K562 (cell line): ENCODE results near the gene KIF6. TPM values are rescaled to one million over a fixed set of nuclear protein-coding genes. Genes with fewer than 3 reads are reported as not detected.

Experiments
- ATAC-seq: fragments of 200-7000 bp; cut with Tn5 transposase; 3 replicates; pipeline ENCODE4 v1.9.1; 2020; ENCODE audit warnings: moderate library complexity
- BruUV-seq: library from RNA; stranded (reverse); fragments of 400-500 nt; replicated peaks from 2 replicates; lab custom pipeline; 2021; lab: Mats Ljungman, UMichigan
- CTCF ChIA-PET: fragments of 300-600 bp; formaldehyde crosslinking; extraction: SDS; loops from one replicate; lab custom pipeline; 2021; ENCODE audit warnings: low intra/inter-chr PET ratio; lab: Yijun Ruan, JAX
- POLR2A ChIA-PET: fragments of 300-600, 350-650 bp; sonication (Branson Sonifier 250); formaldehyde crosslinking; extraction: SDS; loops from one replicate; lab custom pipeline; 2021; ENCODE audit warnings: antibody characterized with exemption, inconsistent platforms; lab: Yijun Ruan, JAX
- DNase-seq, 4 experiments: peaks; one replicate each; pipeline versions ENCODE4 v3.0.0 to v3.0.0-alpha.2; 2011 to 2018; ENCODE audit warnings: low spot score in 3 of 4, mixed read lengths in 3 of 4; ENCODE audit errors: extremely low read depth in 1 of 4
- FAIRE-seq: peaks from 2 replicates; lab custom pipeline; 2011; peaks lifted over from hg19 to GRCh38; lab: Jason Lieb, UNC
- H2AFZ ChIP-seq: 2 replicates; pipeline ENCODE4 v1.6.0; 2011; ENCODE audit warnings: low read depth, low read length, control low read depth, inconsistent platforms
- H3K27ac ChIP-seq: fragments of 200-600 bp; 3 replicates; pipeline ENCODE4 v1.8.0; 2011; ENCODE audit warnings: low read depth, mild to moderate bottlenecking, control low read depth, inconsistent platforms, low read length, moderate library complexity, mixed read lengths; ENCODE audit errors: extremely low read depth
- H3K27me3 ChIP-seq, 2 experiments: fragments of 300-600 bp in 1 of 2; 2 replicates in 1 of 2; 3 replicates in 1 of 2; pipeline versions ENCODE4 v1.6.0 to v1.8.0; 2011; ENCODE audit warnings: inconsistent platforms in 2 of 2, low read length in 2 of 2, mild to moderate bottlenecking in 1 of 2, mixed read lengths in 1 of 2, moderate library complexity in 1 of 2; ENCODE audit not compliant: control insufficient read depth in 2 of 2, insufficient read depth in 2 of 2
- H3K36me3 ChIP-seq: fragments of 300-600 bp; 3 replicates; pipeline ENCODE4 v1.8.0; 2011; ENCODE audit warnings: mild to moderate bottlenecking, low read length, inconsistent platforms; ENCODE audit not compliant: control insufficient read depth, insufficient read depth
- H3K4me1 ChIP-seq, 2 experiments: fragments of 200-600 bp in 1 of 2; replicated peaks in 1 of 2; 2 replicates in 1 of 2; 3 replicates in 1 of 2; pipeline versions ENCODE4 v1.5.1 to v1.8.0; 2011; ENCODE audit warnings: inconsistent platforms in 2 of 2, low read length in 2 of 2, mild to moderate bottlenecking in 1 of 2, mixed read lengths in 1 of 2, moderate library complexity in 1 of 2; ENCODE audit not compliant: control insufficient read depth in 2 of 2, insufficient read depth in 2 of 2
- H3K4me2 ChIP-seq: 2 replicates; pipeline ENCODE4 v1.6.1; 2011; ENCODE audit warnings: low read length, control low read depth, inconsistent platforms, mixed read lengths; ENCODE audit not compliant: insufficient read depth
- H3K4me3 ChIP-seq: fragments of 200-600 bp; sonication (generic), shearing (Covaris generic); 2 replicates; pipeline ENCODE4 v1.5.1; 2016; ENCODE audit warnings: control low read depth, inconsistent platforms
- H3K79me2 ChIP-seq: fragments of 200-600 bp; 3 replicates; pipeline ENCODE4 v1.8.0; 2011; ENCODE audit warnings: low read length, inconsistent platforms; ENCODE audit not compliant: control insufficient read depth, insufficient read depth
- H3K9ac ChIP-seq, 2 experiments: 2 replicates each; pipeline versions ENCODE4 v1.6.0 to v1.6.1; 2011; ENCODE audit warnings: low read depth in 2 of 2, low read length in 2 of 2, control low read depth in 1 of 2, inconsistent platforms in 1 of 2, mild to moderate bottlenecking in 1 of 2, mixed read lengths in 1 of 2; ENCODE audit not compliant: insufficient read depth in 1 of 2
- H3K9me1 ChIP-seq: one replicate; pipeline ENCODE4 v1.6.0; 2011; ENCODE audit warnings: inconsistent platforms, mild to moderate bottlenecking, low read length, moderate library complexity; ENCODE audit not compliant: control insufficient read depth, insufficient read depth
- H3K9me3 ChIP-seq: replicated peaks from 2 replicates; pipeline ENCODE4 v1.5.1; 2011; ENCODE audit warnings: low read depth, low read length, inconsistent platforms; ENCODE audit not compliant: control insufficient read depth, insufficient read depth
- H4K20me1 ChIP-seq: replicated peaks from 2 replicates; pipeline ENCODE4 v1.6.1; 2011; ENCODE audit warnings: low read length, inconsistent platforms, mixed read lengths; ENCODE audit not compliant: control insufficient read depth, insufficient read depth
- ELK1 ChIP-seq: sonication (generic); formaldehyde crosslinking; IDR thresholded peaks from 2 replicates; pipeline ENCODE4 v1.8.1; 2022; ENCODE audit warnings: missing genetic modification reagents
- HMGXB4 ChIP-seq: sonication (generic); formaldehyde crosslinking; IDR thresholded peaks from 2 replicates; pipeline ENCODE4 v1.8.1; 2023; ENCODE audit warnings: mild to moderate bottlenecking, missing genetic modification reagents
- KDM5B ChIP-seq: fragments of 200-600 bp; sonication (generic); IDR thresholded peaks from 2 replicates; pipeline ENCODE4 v1.6.1; 2012; ENCODE audit warnings: low read depth, mild to moderate bottlenecking, moderate library complexity, low read length, control low read depth, inconsistent platforms; ENCODE audit not compliant: insufficient replicate concordance
- NR3C1 ChIP-seq: sonication (generic); formaldehyde crosslinking; IDR thresholded peaks from 2 replicates; pipeline ENCODE4 v1.8.1; 2022; ENCODE audit warnings: missing genetic modification reagents
- PKNOX1 ChIP-seq: fragments of 450-650 bp; IDR thresholded peaks from 2 replicates; pipeline ENCODE4 v1.6.1; 2016
- SMAD1 ChIP-seq: fragments of 150-350 bp; IDR thresholded peaks from 2 replicates; pipeline ENCODE4 v1.6.1; 2014; ENCODE audit warnings: low read length, low read depth; ENCODE audit not compliant: partially characterized antibody
- TAF1 ChIP-seq: IDR thresholded peaks from 2 replicates; pipeline ENCODE4 v1.6.1; 2011; ENCODE audit warnings: mild to moderate bottlenecking, low read length, moderate library complexity; ENCODE audit not compliant: insufficient read depth, control insufficient read depth, severe bottlenecking; ENCODE audit errors: extremely low read depth
- TAL1 ChIP-seq: fragments of 450-650 bp; IDR thresholded peaks from 2 replicates; pipeline ENCODE4 v1.6.1; 2016; ENCODE audit warnings: mild to moderate bottlenecking
- TCF7 ChIP-seq: sonication (generic); IDR thresholded peaks from 2 replicates; pipeline ENCODE4 v1.6.1; 2016; ENCODE audit warnings: antibody characterized with exemption, borderline replicate concordance
- WGBS: fragments of 100-300 bp; shearing (Covaris generic); methylation state at CpG from one replicate; pipeline ENCODE4 v1.1.6; 2016; ENCODE audit warnings: low coverage, mixed read lengths; ENCODE audit not compliant: insufficient coverage; ENCODE audit errors: missing lambda C conversion rate; 5-methylcytosine and 5-hydroxymethylcytosine counted together
- in situ Hi-C: fragments of 300-500 bp; cut with MboI; formaldehyde crosslinking; loops from 4 replicates; pipeline ENCODE4 v1.15.0; 2018; ENCODE audit warnings: inconsistent platforms, mixed read lengths
- intact Hi-C: fragments of 100-400 bp; cut with micrococcal nuclease; formaldehyde crosslinking; loops from 2 replicates; pipeline ENCODE4 v1.14.2; 2022
- polyA plus RNA-seq, 8 experiments: library from polyadenylated mRNA; depleted of rRNA in 4 of 8; stranded (reverse) in 5 of 8; unstranded in 3 of 8; fragments of >200 nt; fragmentation: Nextera tagmentation in 2 of 8; fragmentation: Illumina TruSeq in 1 of 8; extraction: Ambion mirVana in 2 of 8; extraction: Trizol in 1 of 8; gene quantifications; 2 replicates each; pipeline versions ENCODE4 v1.2.1 to v1.2.3, GENCODE V29; 2011 to 2014; ENCODE audit warnings: inconsistent platforms in 1 of 8, missing spikeins in 1 of 8
- total RNA-seq, 7 experiments: library from RNA; depleted of rRNA in 6 of 7; stranded (reverse); fragments of >200 nt in 6 of 7; fragmentation: Illumina TruSeq in 2 of 7; extraction: Trizol in 2 of 7; gene quantifications; 2 replicates each; pipeline versions ENCODE4 v1.2.1 to v1.2.3, GENCODE V29; 2011 to 2021; ENCODE audit warnings: low replicate concordance in 1 of 7

The KIF6 gene
- total and polyA plus RNA-seq, 9 of the 15 experiments (the other 6 are each of a cell fraction or from before 2014, with no cell fraction given): not detected

GRCh38 chr6:39314273-39314795 lies 410.9 kb downstream of the KIF6 start, which contains the start of gene KCNK17:
TSS of gene KCNK17 (minus strand) at chr6:39314419. CDS start at chr6:39314320, 99 bp downstream.
- intact Hi-C loops: no loop called here
- no peak within 1 kb of the TSS for H3K4me2 ChIP-seq
- no peak within 1 kb of the TSS for H3K4me3 ChIP-seq
- H2AFZ ChIP-seq: no peak within 1 kb of the TSS
- peaks cover 3 to 67% of the 10 kb centered on the region in 2 experiments for H3K27me3 ChIP-seq
- FAIRE-seq (no peak), ATAC-seq (no peak), DNase-seq (no peak)
- POLR2A ChIA-PET: no interaction called here
- CTCF ChIA-PET: no interaction called here
- H3K27ac ChIP-seq: no peak within 1 kb of the TSS
- WGBS: 10% methylated on average over 27 of the region's 28 CpGs
- no peaks in the 10 kb centered on the region for H3K9me3 ChIP-seq
- H3K4me1 ChIP-seq: peaks cover 0 to 13% of the 10 kb centered on the region in 2 experiments; a peak in 1 of 5 replicates
- no peaks in the 10 kb centered on the region for H3K9me1 ChIP-seq
- H4K20me1 ChIP-seq: peaks cover 25% of the 10 kb centered on the region
- H3K9ac ChIP-seq: no peak within 1 kb of the TSS
- H3K79me2 ChIP-seq: no peaks in the 10 kb centered on the region
- H3K36me3 ChIP-seq: no peaks in the 10 kb centered on the region
- in situ Hi-C loops: no loop called here
- no TSS peak for BruUV-seq
- TF ChIP-seq PKNOX1 (no peak), SMAD1 (no peak), TAF1 (no peak), ELK1 (CRISPR knock-in tag) (no peak), TAL1 (no peak), NR3C1 (CRISPR knock-in tag) (no peak), KDM5B (no peak), TCF7 (no peak), HMGXB4 (CRISPR knock-in tag) (no peak)
